Gastroesophageal sphincter (tissue), 3 donors: ENCODE data around the gene SMARCA4.

Source experiments
- EP300 ChIP-seq: sonication (generic); formaldehyde crosslinking; IDR thresholded peaks from one replicate; pipeline ENCODE4 v1.6.1; 2017; ENCODE audit warnings: antibody characterized with exemption, mild to moderate bottlenecking
- POLR2A ChIP-seq, 2 donors: fragments of 450-650 bp; IDR thresholded peaks; one replicate each; pipeline ENCODE4 v1.6.1; 2017; ENCODE audit warnings: antibody characterized with exemption in 2 of 2, mild to moderate bottlenecking in 2 of 2, moderate library complexity in 1 of 2
- POLR2AphosphoS5 ChIP-seq: sonication (generic); formaldehyde crosslinking; IDR thresholded peaks from one replicate; pipeline ENCODE4 v1.6.1; 2017; ENCODE audit warnings: antibody characterized with exemption
- TF ChIP-seq, protein P1 (sequence below), 4 experiments: fragments of 200-600 bp in 2 of 4; fragments of 450-650 bp in 2 of 4; sonication (generic) in 1 of 4; IDR thresholded peaks; one replicate each; pipeline ENCODE4 v1.5.1; 2017 to 2019; ENCODE audit warnings: antibody characterized with exemption in 4 of 4, mild to moderate bottlenecking in 2 of 4, moderate library complexity in 2 of 4

DNA sequence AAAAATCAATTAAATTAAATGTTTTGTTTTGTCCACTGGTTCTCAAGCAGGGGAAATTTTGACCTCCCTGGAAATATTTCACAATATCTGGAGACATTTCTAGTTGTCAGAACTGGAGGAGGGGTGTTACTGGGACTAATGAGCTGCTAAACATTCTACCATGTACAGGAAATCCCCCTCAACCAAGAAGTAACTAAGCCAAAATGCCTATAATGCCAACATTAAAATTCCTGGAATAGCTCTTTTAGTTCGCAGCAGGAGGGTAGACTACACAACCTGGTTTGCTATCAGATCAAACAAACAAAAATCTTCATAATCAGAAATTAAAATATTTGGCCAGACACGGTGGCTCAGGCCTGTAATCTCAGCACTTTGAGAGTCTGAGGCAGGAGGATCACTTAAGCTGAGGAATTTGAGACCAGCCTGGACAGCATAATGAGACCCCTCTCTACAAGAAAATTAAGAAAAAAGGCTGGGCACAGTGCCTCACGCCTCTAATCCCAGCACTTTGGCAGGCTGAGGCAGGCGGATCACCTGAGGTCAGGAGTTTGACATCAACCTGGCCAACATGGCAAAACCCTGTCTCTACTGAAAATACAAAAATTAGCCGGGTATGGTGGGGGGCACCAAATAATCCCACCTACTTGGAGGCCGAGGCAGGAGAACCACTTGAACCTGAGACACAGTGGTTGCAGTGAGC is 13.7 kb upstream of the SMARCA4 start:
- TF ChIP-seq, protein P1, sequence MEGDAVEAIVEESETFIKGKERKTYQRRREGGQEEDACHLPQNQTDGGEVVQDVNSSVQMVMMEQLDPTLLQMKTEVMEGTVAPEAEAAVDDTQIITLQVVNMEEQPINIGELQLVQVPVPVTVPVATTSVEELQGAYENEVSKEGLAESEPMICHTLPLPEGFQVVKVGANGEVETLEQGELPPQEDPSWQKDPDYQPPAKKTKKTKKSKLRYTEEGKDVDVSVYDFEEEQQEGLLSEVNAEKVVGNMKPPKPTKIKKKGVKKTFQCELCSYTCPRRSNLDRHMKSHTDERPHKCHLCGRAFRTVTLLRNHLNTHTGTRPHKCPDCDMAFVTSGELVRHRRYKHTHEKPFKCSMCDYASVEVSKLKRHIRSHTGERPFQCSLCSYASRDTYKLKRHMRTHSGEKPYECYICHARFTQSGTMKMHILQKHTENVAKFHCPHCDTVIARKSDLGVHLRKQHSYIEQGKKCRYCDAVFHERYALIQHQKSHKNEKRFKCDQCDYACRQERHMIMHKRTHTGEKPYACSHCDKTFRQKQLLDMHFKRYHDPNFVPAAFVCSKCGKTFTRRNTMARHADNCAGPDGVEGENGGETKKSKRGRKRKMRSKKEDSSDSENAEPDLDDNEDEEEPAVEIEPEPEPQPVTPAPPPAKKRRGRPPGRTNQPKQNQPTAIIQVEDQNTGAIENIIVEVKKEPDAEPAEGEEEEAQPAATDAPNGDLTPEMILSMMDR (IDR thresholded peaks at IDR 0.05) = no peak
- TF ChIP-seq POLR2A (IDR thresholded peaks at IDR 0.05) (no peak), EP300 (no peak), POLR2AphosphoS5 (no peak)
